Loucy (cell line): Measurements from ENCODE around the gene MISFA.

Experiments
- H2AFZ ChIP-seq: fragments of 200-600 bp; sonication (generic); 2 replicates; pipeline ENCODE4 v1.6.0; 2016; ENCODE audit warnings: antibody characterized with exemption, mild to moderate bottlenecking, low read length, moderate library complexity
- H3F3A ChIP-seq: fragments of 200-600 bp; 2 replicates; pipeline ENCODE4 v1.6.0; 2016; ENCODE audit warnings: antibody characterized with exemption, low read depth, mild to moderate bottlenecking
- H3K27me3 ChIP-seq: fragments of 200-600 bp; sonication (generic); 2 replicates; pipeline ENCODE4 v1.6.1; 2014; ENCODE audit warnings: low read length, mild to moderate bottlenecking; ENCODE audit not compliant: insufficient read depth, poor library complexity, severe bottlenecking
- H3K36me3 ChIP-seq: fragments of 200-600 bp; sonication (generic); 2 replicates; pipeline ENCODE4 v1.6.1; 2016; ENCODE audit warnings: low read length; ENCODE audit not compliant: insufficient read depth
- H3K4me1 ChIP-seq: fragments of 200-600 bp; sonication (generic); 2 replicates; pipeline ENCODE4 v1.5.1; 2014; ENCODE audit warnings: low read length, mild to moderate bottlenecking; ENCODE audit not compliant: insufficient read depth, poor library complexity, severe bottlenecking
- H3K4me2 ChIP-seq: fragments of 200-600 bp; sonication (generic); 2 replicates; pipeline ENCODE4 v1.6.0; 2014; ENCODE audit warnings: antibody characterized with exemption, low read length, low read depth, mild to moderate bottlenecking; ENCODE audit not compliant: poor library complexity, severe bottlenecking
- H3K4me3 ChIP-seq: fragments of 200-600 bp; sonication (generic); 2 replicates; pipeline ENCODE4 v1.5.1; 2014; ENCODE audit warnings: low read length, mild to moderate bottlenecking, mixed read lengths; ENCODE audit not compliant: poor library complexity, severe bottlenecking
- H3K79me2 ChIP-seq: fragments of 200-600 bp; sonication (generic); 2 replicates; pipeline ENCODE4 v1.6.1; 2014; ENCODE audit warnings: low read length; ENCODE audit not compliant: insufficient read depth
- H3K9ac ChIP-seq: fragments of 200-600 bp; sonication (generic); 2 replicates; pipeline ENCODE4 v1.6.0; 2014; ENCODE audit warnings: mild to moderate bottlenecking, low read depth, low read length, moderate library complexity; ENCODE audit not compliant: poor library complexity, severe bottlenecking
- H3K9me2 ChIP-seq: fragments of 200-600 bp; sonication (generic); replicated peaks from 2 replicates; pipeline ENCODE4 v1.6.1; 2016; ENCODE audit warnings: low read depth, low read length, mixed read lengths
- H3K9me3 ChIP-seq: fragments of 200-600 bp; sonication (generic); 2 replicates; pipeline ENCODE4 v1.6.1; 2014; ENCODE audit warnings: mild to moderate bottlenecking, antibody characterized with exemption, low read length, low read depth; ENCODE audit not compliant: insufficient read depth
- H4K20me1 ChIP-seq: fragments of 200-600 bp; sonication (generic); 2 replicates; pipeline ENCODE4 v1.6.0; 2014; ENCODE audit warnings: antibody characterized with exemption, low read length, mild to moderate bottlenecking; ENCODE audit not compliant: insufficient read depth, poor library complexity, severe bottlenecking
- CTCF ChIP-seq: fragments of 200-600 bp; sonication (generic); conservative IDR thresholded peaks from 2 replicates; pipeline ENCODE4 v1.5.1; 2014; ENCODE audit warnings: mild to moderate bottlenecking, antibody characterized with exemption, low read length
- EZH2phosphoT487 ChIP-seq: fragments of 200-600 bp; IDR thresholded peaks from 2 replicates; pipeline ENCODE4 v1.6.1; 2018; ENCODE audit warnings: antibody characterized with exemption, mild to moderate bottlenecking, moderate library complexity, borderline replicate concordance

The MISFA gene

DNA sequence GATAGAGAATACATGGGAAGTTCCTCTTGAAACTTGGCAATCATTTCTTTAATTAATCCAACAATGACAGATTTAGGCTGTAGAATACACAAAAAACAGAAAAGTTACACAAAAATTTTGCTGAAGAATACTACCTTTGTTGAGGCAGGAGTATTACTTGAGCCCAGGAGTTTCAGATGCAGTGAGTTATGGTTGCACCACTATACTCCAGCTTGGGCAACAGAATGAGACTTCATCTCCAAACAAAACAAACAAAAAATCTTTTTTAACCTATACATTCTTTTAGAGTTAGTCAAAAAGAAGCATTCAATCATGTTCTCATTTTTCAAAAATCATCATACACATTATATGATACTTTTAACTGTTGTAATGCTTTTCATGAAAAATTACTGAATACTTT is 33.2 kb upstream of the MISFA start:
- no peak overlapping the region for H3K4me2 ChIP-seq
- H3K4me3 ChIP-seq, result no peak overlapping the region
- TF ChIP-seq EZH2phosphoT487 (no peak), CTCF (no peak)

DNA sequence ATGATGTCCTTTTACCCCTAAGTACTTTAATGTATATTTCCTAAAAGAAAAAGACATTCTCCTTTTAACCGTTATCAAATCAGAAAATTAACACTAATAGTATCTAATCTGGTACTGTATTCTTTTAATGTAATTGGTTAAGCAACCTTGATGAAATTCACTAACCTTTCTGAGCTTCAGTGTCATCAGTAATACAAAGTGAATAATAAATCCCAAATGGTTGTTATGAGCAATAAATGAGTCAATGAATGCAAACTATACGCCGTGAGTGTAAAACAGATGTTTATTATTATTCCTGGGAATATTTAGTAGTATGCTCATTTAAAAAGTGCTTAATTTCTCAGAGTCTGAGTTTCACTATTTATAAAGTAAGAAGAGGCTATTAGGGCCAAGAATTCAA is 32.5 kb upstream of the MISFA start:
- TF ChIP-seq EZH2phosphoT487, result no peak
- no peak for TF ChIP-seq CTCF
- H3K4me1 ChIP-seq, result no peaks in the 10 kb centered on the region
- H3K4me2 ChIP-seq, result no peak overlapping the region

More for the DNA sequence above, 33.2 kb upstream of the MISFA start:
- Histone ChIP-seq H3K27me3 (no peaks in the 10 kb centered on the region), H2AFZ (no peak overlapping the region), H3K79me2 (no peaks in the 10 kb centered on the region), H4K20me1 (no peaks in the 10 kb centered on the region), H3K36me3 (no peaks in the 10 kb centered on the region), H3F3A (no peaks in the 10 kb centered on the region), H3K9me2 (no peaks in the 10 kb centered on the region), H3K9ac (no peak overlapping the region), H3K4me1 (no peaks in the 10 kb centered on the region), H3K9me3 (no peaks in the 10 kb centered on the region)

DNA sequence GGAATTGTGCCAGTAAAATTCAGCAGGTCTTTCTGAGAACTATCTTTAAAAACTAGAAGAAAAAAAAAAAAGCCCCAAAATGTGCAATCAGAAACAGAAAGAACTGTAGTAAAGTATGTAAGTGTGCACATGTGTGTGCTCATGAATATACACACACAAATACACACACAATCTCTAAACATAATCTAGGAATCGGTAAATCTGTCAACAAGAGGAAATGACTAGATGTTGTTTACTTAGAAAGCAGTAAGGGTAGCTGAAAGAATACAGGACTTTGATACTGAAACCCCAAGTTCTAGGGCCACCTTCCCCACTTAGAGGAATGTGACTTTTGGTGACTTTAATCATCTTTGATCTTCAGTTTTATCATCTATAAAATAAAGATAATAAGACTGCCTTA is 24.2 kb upstream of the MISFA start:
- no peaks in the 10 kb centered on the region for H3F3A ChIP-seq
- no peaks in the 10 kb centered on the region; the same call in 1 of the 2 replicates for H3K9me3 ChIP-seq
- no peak overlapping the region for H3K4me2 ChIP-seq
- no peak overlapping the region for H3K4me3 ChIP-seq
- H3K79me2 ChIP-seq, result no peaks in the 10 kb centered on the region
- H3K27me3 ChIP-seq, result no peaks in the 10 kb centered on the region
- H3K9me2 ChIP-seq, result no peaks in the 10 kb centered on the region
- no peaks in the 10 kb centered on the region for H3K36me3 ChIP-seq
- H4K20me1 ChIP-seq, result no peaks in the 10 kb centered on the region
- no peak overlapping the region for H3K9ac ChIP-seq
- H3K4me1 ChIP-seq, result no peaks in the 10 kb centered on the region
- H2AFZ ChIP-seq, result no peak overlapping the region
- TF ChIP-seq CTCF (no peak), EZH2phosphoT487 (no peak)

More for the DNA sequence above, 32.5 kb upstream of the MISFA start:
- Histone ChIP-seq H3K9ac (no peak overlapping the region), H2AFZ (no peak overlapping the region), H3K79me2 (no peaks in the 10 kb centered on the region), H3K36me3 (no peaks in the 10 kb centered on the region), H3K27me3 (no peaks in the 10 kb centered on the region), H3F3A (no peaks in the 10 kb centered on the region), H3K4me3 (no peak overlapping the region), H3K9me3 (no peaks in the 10 kb centered on the region), H4K20me1 (no peaks in the 10 kb centered on the region), H3K9me2 (no peaks in the 10 kb centered on the region)
